GM12878 (cell line): Measurements from ENCODE around the gene ATP1B1. TPM values are rescaled to one million over a fixed set of nuclear protein-coding genes. Genes with fewer than 3 reads are reported as not detected.

ENCODE experiments used
- CEBPB ChIP-seq, 2 experiments: fragments of 150-350 bp in 1 of 2; IDR thresholded peaks; 2 replicates each; pipeline ENCODE4 v1.6.1; 2012 to 2014; ENCODE audit warnings: low read depth in 2 of 2, low read length in 2 of 2, borderline replicate concordance in 1 of 2, inconsistent platforms in 1 of 2
- ESRRA ChIP-seq: IDR thresholded peaks from 2 replicates; pipeline ENCODE4 v1.6.1; 2012; ENCODE audit warnings: mild to moderate bottlenecking, low read length, improper control_type of control experiment
- FOXM1 ChIP-seq: IDR thresholded peaks from 2 replicates; pipeline ENCODE4 v1.6.1; 2012; ENCODE audit warnings: low read depth, mild to moderate bottlenecking, inconsistent platforms, low read length, moderate library complexity
- LARP7 ChIP-seq: fragments of 450-650 bp; IDR thresholded peaks from 2 replicates; pipeline ENCODE4 v1.6.1; 2017; ENCODE audit warnings: mild to moderate bottlenecking
- RCOR1 ChIP-seq: conservative IDR thresholded peaks from 2 replicates; pipeline ENCODE4 v1.6.1; 2012; ENCODE audit warnings: low read depth, low read length, improper control_type of control experiment
- SIN3A ChIP-seq: IDR thresholded peaks from 2 replicates; pipeline ENCODE4 v1.6.1; 2012; ENCODE audit warnings: low read depth, low read length, improper control_type of control experiment
- ZNF217 ChIP-seq: fragments of 450-650 bp; IDR thresholded peaks from 2 replicates; pipeline ENCODE4 v1.6.1; 2017; ENCODE audit warnings: antibody characterized with exemption, mild to moderate bottlenecking
- polyA plus RNA-seq, 11 experiments: library from polyadenylated mRNA; depleted of rRNA in 4 of 11; unstranded in 6 of 11; stranded (reverse) in 5 of 11; fragments of >200 nt; fragmentation: Nextera tagmentation in 4 of 11; fragmentation: Illumina TruSeq in 1 of 11; extraction: Ambion mirVana in 4 of 11; extraction: Trizol in 1 of 11; gene quantifications; 1 replicate in 1 of 11; 2 replicates in 10 of 11; pipeline versions ENCODE4 v1.2.1 to v1.2.3, GENCODE V29; 2011 to 2016; ENCODE audit warnings: inconsistent platforms in 2 of 11, missing spikeins in 2 of 11, low read depth in 1 of 11
- total RNA-seq, 4 experiments: library from RNA; depleted of rRNA in 3 of 4; stranded (reverse); fragments of >200 nt in 3 of 4; fragmentation: Illumina TruSeq in 1 of 4; extraction: Trizol in 1 of 4; gene quantifications; 2 replicates each; pipeline versions ENCODE4 v1.2.1 to v1.2.3, GENCODE V29; 2013 to 2021
- TF ChIP-seq, protein P1 (sequence below): fragments of 450-650 bp; IDR thresholded peaks from 2 replicates; pipeline ENCODE4 v1.6.1; 2017; ENCODE audit warnings: low read depth, mild to moderate bottlenecking, moderate library complexity
- TF ChIP-seq, protein P2 (sequence below): fragments of 450-650 bp; IDR thresholded peaks from 2 replicates; pipeline ENCODE4 v1.6.1; 2017; ENCODE audit warnings: antibody characterized with exemption, mild to moderate bottlenecking, moderate library complexity
- TF ChIP-seq, protein P3 (sequence below): fragments of 150-350 bp; IDR thresholded peaks from 2 replicates; pipeline ENCODE4 v1.6.1; 2016; ENCODE audit warnings: low read depth, low read length
- TF ChIP-seq, protein P4 (sequence below): IDR thresholded peaks from 2 replicates; pipeline ENCODE4 v1.6.1; 2011; ENCODE audit warnings: borderline replicate concordance, low read depth, mild to moderate bottlenecking, moderate library complexity, low read length; ENCODE audit not compliant: insufficient read depth, poor library complexity, severe bottlenecking
- TF ChIP-seq, protein P5 (sequence below): fragments of 450-650 bp; IDR thresholded peaks from 2 replicates; pipeline ENCODE4 v1.6.1; 2014; ENCODE audit warnings: mild to moderate bottlenecking
- TF ChIP-seq, protein P6 (sequence below): fragments of 450-650 bp; IDR thresholded peaks from 2 replicates; pipeline ENCODE4 v1.6.1; 2017; ENCODE audit warnings: mild to moderate bottlenecking, moderate library complexity

The ATP1B1 gene
- total and polyA plus RNA-seq, 10 of the 15 experiments (the other 5 are each of a cell fraction or from before 2014, with no cell fraction given): 0.84 to 14.0 (median 1.4) TPM

DNA sequence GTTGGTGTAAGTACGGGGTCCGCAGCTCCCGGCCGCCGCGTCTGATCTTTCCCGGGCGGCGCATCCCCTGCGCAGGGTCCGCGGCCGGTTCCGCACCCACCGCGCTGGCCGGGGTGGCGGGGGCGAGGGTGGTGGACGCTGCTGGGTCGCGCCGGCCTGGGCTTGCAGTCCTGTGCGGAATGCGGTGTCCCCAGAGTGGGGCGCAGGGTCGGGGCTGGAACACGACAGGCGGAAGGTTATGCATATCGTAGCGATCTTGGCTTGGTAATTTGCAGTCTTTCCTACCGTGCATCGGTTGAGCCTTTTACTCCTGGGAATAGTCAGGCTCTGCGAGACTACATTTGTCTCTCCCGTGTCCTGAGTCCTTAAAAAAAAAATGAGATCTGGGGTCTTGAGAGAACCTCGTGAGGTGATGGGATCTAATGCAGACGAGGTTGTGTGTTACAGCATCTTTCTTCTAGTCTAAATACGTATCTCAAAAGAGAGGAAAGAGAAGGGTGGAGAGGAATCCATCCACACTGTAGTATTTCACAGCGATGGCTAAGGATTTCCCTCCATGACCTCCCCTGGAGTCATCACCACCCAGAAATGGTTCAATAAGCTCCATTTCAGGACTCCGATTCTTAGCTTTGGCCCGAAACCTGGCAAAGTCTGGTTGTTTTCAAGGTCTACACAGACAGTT lies 572 bp downstream of the ATP1B1 start (continued):
- TF ChIP-seq, protein P1, sequence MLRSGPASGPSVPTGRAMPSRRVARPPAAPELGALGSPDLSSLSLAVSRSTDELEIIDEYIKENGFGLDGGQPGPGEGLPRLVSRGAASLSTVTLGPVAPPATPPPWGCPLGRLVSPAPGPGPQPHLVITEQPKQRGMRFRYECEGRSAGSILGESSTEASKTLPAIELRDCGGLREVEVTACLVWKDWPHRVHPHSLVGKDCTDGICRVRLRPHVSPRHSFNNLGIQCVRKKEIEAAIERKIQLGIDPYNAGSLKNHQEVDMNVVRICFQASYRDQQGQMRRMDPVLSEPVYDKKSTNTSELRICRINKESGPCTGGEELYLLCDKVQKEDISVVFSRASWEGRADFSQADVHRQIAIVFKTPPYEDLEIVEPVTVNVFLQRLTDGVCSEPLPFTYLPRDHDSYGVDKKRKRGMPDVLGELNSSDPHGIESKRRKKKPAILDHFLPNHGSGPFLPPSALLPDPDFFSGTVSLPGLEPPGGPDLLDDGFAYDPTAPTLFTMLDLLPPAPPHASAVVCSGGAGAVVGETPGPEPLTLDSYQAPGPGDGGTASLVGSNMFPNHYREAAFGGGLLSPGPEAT: 0 out of 2 replicates have a peak, but pooled peaks have one; percentile 5
- TF ChIP-seq ESRRA (no peak), ZNF217 (no peak), SIN3A (0 out of 2 replicates have a peak, but pooled peaks have one; percentile 42), CEBPB (IDR thresholded peaks at IDR 0.05; ENCODE audit: borderline replicate concordance in 1 of 2, low read depth in 2 of 2, low read length in 2 of 2) (no peak), RCOR1 (no peak), FOXM1 (no peak), LARP7 (peak; percentile 62; the same call in 1 of the 2 replicates)
- TF ChIP-seq, protein P2, sequence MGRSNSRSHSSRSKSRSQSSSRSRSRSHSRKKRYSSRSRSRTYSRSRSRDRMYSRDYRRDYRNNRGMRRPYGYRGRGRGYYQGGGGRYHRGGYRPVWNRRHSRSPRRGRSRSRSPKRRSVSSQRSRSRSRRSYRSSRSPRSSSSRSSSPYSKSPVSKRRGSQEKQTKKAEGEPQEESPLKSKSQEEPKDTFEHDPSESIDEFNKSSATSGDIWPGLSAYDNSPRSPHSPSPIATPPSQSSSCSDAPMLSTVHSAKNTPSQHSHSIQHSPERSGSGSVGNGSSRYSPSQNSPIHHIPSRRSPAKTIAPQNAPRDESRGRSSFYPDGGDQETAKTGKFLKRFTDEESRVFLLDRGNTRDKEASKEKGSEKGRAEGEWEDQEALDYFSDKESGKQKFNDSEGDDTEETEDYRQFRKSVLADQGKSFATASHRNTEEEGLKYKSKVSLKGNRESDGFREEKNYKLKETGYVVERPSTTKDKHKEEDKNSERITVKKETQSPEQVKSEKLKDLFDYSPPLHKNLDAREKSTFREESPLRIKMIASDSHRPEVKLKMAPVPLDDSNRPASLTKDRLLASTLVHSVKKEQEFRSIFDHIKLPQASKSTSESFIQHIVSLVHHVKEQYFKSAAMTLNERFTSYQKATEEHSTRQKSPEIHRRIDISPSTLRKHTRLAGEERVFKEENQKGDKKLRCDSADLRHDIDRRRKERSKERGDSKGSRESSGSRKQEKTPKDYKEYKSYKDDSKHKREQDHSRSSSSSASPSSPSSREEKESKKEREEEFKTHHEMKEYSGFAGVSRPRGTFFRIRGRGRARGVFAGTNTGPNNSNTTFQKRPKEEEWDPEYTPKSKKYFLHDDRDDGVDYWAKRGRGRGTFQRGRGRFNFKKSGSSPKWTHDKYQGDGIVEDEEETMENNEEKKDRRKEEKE: no peak
- TF ChIP-seq, protein P3, sequence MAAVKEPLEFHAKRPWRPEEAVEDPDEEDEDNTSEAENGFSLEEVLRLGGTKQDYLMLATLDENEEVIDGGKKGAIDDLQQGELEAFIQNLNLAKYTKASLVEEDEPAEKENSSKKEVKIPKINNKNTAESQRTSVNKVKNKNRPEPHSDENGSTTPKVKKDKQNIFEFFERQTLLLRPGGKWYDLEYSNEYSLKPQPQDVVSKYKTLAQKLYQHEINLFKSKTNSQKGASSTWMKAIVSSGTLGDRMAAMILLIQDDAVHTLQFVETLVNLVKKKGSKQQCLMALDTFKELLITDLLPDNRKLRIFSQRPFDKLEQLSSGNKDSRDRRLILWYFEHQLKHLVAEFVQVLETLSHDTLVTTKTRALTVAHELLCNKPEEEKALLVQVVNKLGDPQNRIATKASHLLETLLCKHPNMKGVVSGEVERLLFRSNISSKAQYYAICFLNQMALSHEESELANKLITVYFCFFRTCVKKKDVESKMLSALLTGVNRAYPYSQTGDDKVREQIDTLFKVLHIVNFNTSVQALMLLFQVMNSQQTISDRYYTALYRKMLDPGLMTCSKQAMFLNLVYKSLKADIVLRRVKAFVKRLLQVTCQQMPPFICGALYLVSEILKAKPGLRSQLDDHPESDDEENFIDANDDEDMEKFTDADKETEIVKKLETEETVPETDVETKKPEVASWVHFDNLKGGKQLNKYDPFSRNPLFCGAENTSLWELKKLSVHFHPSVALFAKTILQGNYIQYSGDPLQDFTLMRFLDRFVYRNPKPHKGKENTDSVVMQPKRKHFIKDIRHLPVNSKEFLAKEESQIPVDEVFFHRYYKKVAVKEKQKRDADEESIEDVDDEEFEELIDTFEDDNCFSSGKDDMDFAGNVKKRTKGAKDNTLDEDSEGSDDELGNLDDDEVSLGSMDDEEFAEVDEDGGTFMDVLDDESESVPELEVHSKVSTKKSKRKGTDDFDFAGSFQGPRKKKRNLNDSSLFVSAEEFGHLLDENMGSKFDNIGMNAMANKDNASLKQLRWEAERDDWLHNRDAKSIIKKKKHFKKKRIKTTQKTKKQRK: no peak
- TF ChIP-seq, protein P4, sequence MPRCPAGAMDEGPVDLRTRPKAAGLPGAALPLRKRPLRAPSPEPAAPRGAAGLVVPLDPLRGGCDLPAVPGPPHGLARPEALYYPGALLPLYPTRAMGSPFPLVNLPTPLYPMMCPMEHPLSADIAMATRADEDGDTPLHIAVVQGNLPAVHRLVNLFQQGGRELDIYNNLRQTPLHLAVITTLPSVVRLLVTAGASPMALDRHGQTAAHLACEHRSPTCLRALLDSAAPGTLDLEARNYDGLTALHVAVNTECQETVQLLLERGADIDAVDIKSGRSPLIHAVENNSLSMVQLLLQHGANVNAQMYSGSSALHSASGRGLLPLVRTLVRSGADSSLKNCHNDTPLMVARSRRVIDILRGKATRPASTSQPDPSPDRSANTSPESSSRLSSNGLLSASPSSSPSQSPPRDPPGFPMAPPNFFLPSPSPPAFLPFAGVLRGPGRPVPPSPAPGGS: no peak
- TF ChIP-seq, protein P5, sequence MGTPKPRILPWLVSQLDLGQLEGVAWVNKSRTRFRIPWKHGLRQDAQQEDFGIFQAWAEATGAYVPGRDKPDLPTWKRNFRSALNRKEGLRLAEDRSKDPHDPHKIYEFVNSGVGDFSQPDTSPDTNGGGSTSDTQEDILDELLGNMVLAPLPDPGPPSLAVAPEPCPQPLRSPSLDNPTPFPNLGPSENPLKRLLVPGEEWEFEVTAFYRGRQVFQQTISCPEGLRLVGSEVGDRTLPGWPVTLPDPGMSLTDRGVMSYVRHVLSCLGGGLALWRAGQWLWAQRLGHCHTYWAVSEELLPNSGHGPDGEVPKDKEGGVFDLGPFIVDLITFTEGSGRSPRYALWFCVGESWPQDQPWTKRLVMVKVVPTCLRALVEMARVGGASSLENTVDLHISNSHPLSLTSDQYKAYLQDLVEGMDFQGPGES: no peak
- TF ChIP-seq, protein P6, sequence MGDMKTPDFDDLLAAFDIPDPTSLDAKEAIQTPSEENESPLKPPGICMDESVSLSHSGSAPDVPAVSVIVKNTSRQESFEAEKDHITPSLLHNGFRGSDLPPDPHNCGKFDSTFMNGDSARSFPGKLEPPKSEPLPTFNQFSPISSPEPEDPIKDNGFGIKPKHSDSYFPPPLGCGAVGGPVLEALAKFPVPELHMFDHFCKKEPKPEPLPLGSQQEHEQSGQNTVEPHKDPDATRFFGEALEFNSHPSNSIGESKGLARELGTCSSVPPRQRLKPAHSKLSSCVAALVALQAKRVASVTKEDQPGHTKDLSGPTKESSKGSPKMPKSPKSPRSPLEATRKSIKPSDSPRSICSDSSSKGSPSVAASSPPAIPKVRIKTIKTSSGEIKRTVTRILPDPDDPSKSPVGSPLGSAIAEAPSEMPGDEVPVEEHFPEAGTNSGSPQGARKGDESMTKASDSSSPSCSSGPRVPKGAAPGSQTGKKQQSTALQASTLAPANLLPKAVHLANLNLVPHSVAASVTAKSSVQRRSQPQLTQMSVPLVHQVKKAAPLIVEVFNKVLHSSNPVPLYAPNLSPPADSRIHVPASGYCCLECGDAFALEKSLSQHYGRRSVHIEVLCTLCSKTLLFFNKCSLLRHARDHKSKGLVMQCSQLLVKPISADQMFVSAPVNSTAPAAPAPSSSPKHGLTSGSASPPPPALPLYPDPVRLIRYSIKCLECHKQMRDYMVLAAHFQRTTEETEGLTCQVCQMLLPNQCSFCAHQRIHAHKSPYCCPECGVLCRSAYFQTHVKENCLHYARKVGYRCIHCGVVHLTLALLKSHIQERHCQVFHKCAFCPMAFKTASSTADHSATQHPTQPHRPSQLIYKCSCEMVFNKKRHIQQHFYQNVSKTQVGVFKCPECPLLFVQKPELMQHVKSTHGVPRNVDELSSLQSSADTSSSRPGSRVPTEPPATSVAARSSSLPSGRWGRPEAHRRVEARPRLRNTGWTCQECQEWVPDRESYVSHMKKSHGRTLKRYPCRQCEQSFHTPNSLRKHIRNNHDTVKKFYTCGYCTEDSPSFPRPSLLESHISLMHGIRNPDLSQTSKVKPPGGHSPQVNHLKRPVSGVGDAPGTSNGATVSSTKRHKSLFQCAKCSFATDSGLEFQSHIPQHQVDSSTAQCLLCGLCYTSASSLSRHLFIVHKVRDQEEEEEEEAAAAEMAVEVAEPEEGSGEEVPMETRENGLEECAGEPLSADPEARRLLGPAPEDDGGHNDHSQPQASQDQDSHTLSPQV: no peak
